GM19043 (cell line): ENCODE measurements around the gene PTPN13.

Experiments
- ATAC-seq: cut with Tn5 transposase; IDR thresholded peaks from one replicate; pipeline ENCODE4 v1.9.1; 2021; ENCODE audit warnings: low read depth; ENCODE audit not compliant: unreplicated experiment

Gene PTPN13

DNA sequence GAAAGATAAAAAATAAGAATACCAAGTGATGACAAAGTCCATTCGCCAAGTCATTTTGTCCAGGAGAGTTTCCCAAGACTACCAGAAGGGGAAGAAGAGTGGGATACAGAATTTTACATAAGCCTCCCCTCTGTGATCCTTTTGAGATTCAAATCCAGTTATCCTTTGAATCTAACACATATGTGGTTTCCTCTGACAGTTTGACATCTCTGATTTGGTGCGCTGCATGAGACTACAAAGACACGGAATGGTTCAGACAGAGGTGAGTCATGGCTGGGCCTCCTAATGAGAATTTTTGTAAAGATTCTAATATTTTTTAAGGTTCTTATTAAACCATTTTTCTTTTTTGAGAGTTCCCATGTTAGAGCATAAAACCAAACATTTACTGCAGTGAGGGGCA is 216.7 kb downstream of the PTPN13 start:
- no peak for ATAC-seq

DNA sequence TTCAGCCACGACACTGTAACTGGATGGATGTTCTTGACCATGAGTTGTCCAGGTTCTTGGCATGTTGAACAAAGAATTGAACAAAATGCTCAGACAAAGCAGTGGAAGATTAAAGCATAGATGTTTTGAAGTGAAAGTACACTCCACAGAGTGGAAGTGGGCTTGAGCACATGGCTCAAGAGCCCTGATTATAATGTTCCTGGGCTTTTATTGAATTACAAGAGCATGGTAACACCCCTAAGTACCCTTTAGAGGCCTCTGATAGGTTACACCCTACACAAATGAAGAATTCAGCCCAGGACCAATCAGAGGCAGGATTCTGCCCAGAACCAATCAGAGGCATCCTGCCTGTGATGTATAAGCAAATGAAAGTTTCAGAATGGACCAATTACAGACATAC is 221.5 kb downstream of the PTPN13 start:
- ATAC-seq = no peak

DNA sequence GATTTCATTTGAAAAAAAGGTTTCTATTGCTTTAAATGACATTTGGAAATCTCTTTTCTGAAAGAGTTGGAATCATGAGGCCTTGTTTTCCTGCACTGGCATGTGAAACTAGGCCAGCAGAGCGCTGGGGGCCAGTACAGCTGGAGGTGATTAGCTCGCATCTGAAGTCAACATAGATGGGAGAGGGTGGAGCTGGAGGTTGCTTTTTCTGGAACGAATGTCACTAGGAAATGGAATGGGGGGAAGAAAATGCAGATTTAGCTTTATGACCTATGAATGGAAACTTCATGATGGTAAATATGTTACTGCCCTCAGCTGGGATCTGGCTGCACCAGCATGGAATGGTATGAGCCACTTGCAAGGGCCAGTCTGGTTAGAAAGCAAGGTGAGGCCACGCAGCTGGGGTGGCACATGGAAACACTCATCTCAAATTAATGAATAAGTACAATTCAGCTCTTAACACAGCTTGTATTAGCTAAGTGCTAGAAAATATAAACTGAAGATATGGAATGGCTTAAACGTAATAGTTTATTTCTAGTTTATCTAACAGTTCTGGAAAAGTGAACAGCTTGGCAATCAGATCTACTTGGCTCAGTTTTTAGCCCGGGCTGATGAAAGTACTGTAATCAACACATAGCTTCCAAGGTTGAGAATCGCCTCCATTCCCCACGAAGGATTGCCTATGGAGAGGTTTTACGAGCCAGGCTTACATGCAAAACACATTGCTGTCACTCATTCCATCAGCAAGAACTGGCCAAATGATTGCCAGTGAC is 222.6 kb downstream of the PTPN13 start:
- no peak for ATAC-seq

DNA sequence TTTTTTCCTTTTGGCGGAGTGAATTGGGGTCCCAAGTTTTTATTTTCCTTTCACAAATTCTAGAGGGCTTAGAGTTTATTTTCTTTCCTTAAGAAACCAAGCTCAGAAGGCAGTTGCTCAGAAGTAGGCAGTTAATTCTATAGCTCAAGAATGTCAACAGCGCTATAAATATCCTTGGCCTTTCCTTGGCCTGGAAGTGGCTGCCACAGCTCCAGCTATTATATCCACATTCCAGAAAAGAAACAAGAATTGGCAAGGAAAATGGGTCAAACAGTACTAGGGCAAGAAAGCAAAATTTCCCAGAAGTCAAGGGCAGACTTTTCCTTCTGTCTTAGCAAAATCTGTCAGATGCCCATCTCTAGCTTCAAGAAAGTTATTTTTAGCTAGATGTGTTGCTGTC is 224.1 kb downstream of the PTPN13 start:
- ATAC-seq = no peak

DNA sequence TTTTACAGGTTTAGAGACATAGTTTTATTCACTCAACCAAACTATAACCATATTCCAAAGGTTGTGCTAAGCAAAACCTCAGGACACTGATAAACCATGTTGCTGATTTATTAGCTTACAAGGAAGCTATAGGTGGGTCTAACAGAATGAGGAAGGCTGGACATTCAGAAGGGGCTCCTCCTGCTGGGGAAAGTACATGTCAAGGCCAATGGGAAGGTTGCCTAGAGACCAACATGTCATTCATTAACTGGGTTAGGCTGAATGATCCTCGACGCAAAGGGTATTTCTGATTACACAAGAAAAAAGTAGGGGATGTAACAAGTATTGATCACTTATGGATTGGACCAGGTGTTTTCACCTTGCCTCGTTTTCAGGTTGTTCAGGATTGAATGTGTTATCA is 224.7 kb downstream of the PTPN13 start:
- no peak for ATAC-seq

DNA sequence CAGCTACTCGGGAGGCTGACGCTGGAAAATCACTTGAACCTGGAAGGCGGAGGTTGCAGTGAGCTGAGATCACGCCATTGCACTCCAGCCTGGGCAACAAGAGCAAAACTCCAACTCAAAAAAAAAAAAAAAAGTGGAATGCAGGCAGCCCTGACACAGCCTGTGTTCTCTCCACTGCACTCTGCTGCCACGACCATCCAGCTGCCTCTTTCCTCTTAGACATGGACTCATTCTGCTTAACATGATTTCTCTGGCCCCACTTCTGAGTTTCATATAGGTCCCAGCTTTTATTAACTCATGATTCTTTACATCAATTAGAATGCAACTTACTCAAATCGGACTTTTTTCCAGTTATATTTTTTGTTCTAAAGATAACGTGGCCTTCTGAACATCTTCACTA is 225.4 kb downstream of the PTPN13 start:
- no peak for ATAC-seq

DNA sequence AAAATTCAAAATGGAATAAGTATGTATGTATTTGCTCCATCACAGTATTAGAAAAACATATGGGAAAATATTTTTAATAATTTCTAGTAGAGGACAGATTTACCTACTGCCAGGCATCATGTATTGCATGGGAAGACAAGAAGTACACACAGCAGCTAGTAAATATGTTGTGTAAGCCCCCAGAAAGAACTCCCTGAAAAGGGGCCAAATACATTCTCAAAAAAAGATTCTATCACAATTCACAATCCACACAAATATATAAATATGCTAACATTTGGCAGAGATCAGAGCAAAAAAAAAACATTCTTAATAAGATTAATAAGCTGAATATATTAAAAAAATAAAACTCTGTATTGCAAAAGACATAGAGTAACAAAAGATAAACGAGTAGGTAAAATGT is 227.0 kb downstream of the PTPN13 start:
- no peak for ATAC-seq

DNA sequence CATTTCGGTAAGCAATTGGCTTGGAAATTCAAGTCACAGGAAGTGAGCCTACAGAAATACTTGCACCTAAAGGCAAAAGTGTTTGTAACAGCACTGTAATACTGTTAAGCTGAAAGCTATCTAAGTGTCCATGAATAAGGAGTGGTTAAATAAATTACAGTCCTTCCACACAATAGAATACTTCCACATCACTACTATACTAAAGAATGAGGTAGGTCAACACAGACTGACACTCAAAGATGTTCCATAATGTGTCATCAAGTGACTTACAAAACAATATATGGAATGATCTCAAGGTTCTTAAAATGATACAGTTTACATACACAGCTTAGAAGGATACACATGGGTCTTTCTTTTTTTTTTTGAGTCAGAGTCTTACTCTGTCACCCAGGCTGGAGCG is 228.0 kb downstream of the PTPN13 start:
- no peak for ATAC-seq

DNA sequence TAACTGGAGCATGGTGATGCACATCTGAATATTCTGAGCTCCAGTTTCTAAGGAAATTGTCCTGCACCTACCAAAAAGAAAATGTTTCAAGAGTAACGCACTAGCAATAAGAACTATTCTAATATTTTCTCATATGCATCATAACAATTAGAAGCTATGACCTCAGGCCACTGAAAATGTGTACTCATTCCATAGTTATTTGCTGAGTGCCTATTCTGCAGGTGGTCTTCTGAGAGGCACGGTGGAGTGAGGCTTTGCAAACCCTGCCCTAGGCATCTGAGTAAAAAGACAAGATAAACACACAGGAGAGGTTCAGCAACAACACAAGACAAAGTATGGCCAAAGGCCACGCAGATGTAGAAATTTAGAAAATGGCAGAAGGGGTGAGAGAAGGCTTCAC is 231.4 kb downstream of the PTPN13 start:
- no peak for ATAC-seq

DNA sequence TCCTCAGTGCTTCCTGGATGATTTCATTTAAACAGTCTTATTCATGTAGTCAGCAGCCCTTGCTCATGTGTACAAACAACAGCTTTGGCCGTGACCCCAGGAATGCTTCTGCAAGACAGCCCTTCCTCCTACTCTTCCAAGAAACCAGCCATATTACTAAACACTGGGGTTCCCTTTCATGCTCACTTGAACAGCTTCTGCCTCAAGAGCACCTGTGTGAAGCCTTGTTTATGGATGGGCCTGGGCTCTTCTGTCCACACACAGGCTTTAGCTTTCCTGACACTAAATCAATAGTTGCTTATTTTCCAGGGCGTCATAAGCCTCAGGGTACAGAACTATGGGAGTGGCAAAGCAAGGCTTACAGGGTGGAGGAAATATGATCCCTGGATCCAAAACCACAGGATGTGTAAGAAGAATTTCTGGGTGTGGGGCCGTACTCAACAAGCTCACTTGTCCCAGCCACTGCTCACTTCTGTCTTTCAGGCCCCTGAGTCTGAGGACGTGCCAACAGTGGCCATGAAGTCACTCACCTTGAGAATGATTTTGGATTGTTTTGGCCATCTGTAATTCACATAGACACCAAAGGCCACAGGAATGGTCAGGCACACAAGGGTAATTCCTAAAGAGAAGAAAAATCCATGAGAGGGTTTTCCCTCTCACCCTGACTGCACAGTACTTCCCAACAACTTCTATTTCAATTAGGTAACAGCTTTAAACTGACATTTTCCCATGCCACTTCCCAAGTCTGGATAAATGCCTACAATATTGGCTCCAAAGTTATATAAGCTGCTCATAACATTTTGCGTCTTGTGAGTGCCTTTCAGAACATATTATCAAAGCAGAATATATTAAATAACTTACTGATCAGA is 237.4 kb downstream of the PTPN13 start:
- no peak for ATAC-seq

DNA sequence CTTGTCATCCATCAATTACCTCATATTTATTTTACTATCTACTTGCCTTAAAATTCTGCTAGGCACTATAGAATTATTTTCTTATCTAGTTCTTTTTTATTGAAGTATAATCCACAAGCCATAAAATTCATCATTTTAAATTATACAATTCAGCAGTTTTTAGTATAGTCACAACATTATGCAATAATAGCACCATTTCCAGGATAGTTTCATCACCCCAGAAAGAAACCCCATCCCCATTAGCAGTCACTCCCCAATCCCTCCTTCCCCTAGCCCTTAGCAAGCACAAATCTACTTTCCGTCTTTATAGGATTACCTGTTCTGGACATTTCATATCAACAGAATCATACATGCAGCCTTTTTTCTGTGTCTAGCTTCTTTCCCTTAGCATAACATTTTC is 239.5 kb downstream of the PTPN13 start:
- ATAC-seq = no peak

DNA sequence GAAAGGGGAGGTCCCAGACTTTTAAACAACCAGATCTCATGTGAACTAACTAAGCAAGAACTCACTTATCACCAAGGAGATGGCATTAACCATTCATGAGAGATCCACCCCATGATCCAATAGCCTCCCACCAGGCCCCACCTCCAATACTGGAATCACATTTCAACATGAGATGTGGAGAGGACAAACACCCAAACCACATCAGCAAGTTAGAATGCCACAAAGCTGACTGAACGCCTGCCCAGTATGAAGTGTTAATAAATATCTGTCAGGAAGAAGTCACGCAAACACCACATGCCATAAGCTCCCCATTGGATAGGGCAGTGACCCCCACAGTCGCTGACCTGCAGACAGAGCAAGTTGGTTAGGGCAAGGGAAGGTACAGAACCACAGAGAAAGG is 240.8 kb downstream of the PTPN13 start:
- no peak for ATAC-seq

DNA sequence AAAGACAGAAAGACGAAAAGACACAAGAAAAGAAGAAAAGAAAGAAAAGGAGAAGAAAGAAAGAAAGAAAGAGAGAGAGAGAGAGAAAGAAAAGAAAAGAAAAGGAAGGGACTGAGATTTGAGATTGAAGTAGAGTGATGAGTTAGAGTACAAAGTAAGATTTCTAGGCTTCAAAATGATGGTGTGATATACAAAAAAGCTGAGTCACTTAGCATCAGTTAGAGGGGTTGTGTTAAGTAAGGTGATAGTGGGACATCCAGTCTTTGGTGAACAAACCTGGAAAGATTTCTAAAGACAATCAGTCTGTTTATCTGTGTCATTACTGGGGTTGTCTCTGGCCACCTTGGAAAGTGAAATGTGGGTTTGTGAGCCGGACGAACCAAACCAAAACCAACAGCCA is 241.6 kb downstream of the PTPN13 start:
- no peak for ATAC-seq

DNA sequence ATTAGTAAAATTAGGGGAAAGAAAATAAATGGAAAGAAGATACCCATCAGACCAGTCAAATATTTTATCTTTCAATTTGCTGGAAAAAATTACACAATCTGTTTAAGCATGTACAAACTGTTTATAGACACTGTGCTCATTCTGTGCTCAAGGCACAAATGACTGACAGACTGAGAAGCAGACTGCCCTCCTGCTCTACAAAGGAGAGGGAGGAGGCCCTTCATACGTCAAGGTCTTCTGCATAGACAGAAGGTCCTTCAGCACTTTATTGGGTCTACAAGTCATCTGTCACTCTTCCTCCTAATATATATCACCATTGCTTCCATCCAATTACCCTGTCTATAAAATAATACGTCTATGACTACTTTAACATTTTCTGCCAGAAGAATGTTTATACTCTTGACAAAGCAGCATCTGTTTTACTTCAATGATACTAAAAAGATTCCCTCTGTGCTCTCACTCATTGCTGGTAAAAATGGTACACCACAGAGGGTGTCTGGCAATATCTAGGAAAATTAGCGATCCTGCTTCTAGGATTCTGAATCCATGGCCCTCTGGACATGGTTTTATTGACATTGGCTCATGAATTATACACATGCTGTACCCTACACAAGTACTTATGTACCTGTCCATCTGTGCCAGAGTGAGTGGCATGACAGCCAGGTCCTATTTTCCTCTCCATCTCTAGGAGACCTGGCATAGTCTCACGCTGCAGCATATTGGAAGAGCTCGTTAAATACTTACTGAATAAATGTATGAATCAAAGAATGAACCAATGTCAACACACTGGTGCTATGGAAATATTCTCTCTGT is 243.8 kb downstream of the PTPN13 start:
- no peak for ATAC-seq

DNA sequence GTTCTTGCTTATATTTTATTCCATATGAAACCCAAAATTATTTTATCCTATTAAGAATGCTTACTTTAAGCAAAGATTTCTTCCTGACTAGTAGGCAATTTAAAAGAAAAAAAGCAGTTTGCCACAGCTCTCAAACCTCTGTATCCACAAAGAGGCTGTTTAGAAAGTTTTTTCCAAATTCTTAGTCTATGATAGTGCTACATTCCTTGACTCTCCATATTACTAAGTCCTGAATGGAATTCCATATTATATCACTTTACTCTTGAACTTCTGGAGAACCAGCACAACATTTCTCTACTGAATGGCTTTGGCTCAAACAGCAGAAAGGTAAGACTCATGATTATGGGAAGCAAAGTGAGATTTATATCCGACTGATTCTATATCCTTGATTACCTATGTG is 246.7 kb downstream of the PTPN13 start:
- ATAC-seq = no peak

DNA sequence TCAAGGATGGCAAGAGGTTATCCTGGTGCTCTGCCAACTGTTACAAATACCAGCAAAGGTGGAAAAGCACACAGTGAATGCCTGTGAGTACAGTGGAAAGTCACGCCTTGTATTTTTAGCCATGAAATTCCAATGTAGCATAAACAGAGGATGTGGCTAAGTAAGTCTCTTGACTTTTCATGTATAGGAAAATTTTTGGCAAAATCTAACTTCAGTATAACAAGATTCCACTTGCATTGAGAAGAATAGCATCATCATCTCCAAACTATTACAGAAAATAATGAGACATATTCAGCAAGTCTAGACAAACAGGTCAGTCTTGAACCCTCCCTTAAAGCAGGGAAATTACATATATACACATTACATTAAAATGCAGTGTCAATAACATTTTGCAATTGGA is 247.2 kb downstream of the PTPN13 start:
- ATAC-seq = no peak

DNA sequence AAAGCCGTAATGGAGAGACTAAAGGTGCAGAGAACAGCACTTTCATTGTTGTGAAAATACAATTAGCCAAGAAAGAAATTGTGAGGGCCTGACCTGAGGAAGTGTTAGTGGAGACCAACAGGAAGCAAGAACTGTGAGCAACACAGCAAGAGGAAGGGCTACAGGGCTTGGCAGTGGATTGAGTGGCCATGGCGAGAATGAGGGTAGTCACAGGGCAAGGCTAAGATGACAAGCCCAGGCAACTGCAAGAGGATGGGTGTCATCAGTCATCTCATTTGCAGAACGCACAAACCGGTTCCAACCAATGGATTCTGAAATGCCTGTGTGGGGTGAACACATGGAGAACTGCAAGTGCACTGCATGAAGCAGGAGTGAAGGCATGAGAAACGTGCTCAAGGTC is 251.5 kb downstream of the PTPN13 start:
- no peak for ATAC-seq

DNA sequence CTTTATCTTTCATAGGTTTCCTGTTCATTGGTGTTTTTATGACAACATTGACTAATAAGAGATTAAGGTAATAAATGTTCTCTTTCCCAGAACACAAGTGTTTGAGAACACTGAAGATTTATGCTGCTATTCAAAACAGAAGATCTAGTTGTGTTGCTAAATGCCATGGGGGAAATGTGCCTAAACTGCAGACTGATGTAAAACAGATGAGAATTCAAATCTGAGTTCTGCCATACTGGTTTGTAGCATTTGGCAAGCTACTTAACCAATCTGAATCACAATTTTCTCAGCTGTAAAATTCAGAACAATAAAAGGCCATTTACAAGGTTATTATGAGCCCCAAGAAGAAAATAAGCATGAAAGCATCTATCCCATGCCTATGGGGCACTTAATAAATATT is 252.8 kb downstream of the PTPN13 start:
- no peak for ATAC-seq

DNA sequence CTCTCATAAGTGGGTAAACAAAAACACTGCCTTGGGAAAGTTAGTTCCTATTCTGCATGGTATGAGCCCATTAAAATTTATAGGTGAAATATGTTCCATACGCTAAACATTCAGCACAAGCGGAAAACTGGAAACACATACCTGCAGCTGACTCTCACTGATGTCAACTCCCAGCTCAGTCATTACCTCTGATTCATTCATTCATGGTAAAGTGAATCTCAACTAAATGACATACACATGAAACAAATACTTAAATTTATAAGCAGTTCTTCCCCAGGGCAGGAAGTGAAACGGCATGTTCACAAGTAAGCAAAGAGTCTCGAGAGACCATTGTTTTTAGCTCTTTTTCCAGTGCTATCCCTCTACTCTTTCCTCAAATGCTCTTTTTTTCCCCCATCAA is 253.5 kb downstream of the PTPN13 start:
- no peak for ATAC-seq

DNA sequence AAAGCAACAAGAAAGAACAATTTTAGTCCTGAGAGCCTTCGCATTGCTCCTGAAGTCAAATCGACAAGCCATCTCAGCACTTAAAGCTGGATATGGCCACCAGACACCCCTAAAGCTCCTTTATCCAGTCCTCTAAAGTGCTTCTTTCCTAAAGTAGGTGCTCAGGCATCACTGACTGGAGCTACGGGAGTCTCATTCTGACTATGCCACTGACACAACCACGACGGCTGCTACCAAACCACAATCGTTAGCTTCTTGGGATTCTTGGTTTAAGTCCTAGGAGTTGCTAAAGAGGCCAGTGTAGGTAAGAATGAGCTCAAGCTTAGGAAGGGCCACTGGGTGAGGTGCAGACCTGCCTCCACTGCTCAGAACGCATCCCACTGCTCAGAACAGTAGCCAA is 254.0 kb downstream of the PTPN13 start:
- ATAC-seq = no peak
